Measurements from ENCODE around the gene SYTL1.
"Not testable (repeated sequence)": the region's sequence is repeated elsewhere in the genome, so short reads cannot be mapped to it uniquely, and the experiment has no call there.

SYTL1 gene

DNA sequence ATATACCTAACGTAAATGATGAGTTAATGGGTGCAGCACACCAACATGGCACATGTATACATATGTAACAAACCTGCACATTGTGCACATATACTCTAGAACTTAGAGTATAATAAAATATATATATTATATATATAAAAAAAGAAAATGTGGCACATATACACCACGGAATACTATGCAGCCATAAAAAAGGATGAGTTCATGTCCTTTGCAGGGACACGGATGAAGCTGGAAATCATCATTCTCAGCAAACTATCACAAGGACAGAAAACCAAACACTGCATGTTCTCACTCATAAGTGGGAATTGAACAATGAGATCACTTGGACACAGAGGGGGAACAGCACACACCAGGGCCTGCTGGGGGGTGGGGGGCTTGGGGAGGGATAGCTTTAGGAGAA is 43.0 kb downstream of the SYTL1 start:
- not testable (repeated sequence) for DNase-seq

DNA sequence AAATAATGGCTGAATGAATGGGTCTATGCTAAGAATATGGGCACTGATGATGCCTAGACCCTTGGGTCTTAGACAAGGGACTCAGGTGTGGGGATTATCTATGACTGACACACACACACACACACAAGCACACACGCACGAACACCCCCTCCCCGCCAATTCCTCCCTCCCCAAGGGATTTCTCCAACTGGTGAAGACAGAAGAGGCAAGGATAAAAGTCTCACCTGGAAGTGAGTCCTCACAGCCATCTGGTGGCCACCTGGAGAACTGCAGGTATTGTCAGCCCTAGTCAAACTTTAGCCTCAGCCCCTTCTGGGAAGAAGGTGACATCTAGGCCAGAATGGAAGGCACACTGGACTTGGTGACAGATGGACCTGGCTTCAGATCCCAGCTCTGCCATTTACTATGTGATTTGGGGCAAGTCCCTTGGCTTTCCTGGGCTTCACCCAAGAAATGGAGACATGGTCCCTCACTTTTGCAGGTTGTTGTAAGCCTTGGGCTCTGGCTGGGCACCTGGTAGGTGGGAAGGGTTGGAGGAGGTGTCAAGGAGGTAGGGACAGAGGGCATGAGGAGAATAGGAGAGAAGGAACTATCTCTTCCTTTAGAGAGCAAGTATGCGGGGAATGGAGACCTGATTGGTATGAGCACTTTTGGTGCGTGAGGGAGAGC is 46.6 kb downstream of the SYTL1 start:
- DNase-seq = peak; percentile 30 to 78 (median 70)

DNA sequence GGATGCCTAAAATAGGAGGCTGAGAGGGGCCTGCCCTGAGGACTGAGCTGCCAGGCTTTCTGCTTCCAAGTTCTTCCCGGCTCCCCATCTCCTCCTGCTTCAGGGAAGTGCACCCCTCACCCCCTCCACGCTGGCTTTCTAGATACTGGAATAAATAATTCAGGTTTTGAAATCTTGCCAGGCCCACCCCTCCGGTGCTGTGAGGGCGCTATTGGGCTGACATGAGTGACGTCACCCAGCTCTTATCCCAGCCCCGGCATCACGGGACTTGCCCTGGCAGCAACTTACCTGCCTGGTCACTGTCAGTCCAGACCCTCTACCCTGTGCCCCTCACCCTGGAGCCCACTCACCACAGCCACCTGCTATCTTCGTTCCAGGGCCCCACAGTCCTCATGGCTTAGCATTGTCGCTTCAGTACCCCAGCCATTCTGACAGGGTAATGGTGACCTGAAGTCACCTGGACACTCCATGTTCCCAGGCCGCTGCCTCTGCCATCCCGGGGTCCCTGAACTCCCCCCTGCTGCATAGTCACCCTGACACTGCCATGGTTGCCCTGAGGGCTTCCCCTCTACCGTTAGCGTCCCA is 49.8 kb downstream of the SYTL1 start:
- DNase-seq = peak in 3 of 6 experiments; percentile 28 to 36 (median 28)

DNA sequence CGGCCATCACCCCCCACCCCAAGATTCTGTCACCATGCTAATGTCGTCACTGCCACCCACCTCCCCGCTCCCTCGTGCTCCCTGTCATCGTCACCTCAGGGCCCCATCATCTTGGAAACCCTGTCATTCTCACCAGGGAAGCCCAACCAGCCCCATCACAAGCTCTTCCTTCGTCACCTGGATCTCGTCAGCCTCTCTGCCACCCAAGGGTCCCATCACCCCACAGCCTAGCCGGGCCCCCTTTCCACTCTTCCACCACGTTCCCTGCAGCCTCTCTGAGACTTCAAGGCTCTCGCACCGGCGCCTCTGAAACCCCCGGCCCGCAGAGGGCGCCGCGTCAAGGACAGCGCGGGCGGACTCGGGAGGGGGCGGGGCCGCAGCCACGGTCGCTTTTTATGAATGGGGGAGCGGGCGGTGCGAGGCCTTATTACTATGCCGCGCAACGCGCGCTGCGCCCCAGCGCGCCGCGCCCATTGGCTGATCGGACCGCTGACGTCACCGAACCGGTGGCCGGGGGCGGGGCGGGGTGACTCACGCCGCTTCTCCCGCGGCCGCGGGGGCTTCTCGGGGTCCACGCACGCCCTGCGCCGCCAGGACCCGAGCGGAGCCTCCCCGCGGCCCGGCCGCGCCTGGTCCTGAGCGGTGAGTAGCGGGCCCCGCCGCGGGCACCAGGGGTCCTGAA is 50.4 kb downstream of the SYTL1 start, which contains the start of gene GPR3:
Gene GPR3 (plus strand): TSS at position 527 of the 682 bp plus-strand sequence. CDS start 1,177 bp downstream, outside the sequence.
- DNase-seq = peak; percentile 85 to 93 (median 92)

DNA sequence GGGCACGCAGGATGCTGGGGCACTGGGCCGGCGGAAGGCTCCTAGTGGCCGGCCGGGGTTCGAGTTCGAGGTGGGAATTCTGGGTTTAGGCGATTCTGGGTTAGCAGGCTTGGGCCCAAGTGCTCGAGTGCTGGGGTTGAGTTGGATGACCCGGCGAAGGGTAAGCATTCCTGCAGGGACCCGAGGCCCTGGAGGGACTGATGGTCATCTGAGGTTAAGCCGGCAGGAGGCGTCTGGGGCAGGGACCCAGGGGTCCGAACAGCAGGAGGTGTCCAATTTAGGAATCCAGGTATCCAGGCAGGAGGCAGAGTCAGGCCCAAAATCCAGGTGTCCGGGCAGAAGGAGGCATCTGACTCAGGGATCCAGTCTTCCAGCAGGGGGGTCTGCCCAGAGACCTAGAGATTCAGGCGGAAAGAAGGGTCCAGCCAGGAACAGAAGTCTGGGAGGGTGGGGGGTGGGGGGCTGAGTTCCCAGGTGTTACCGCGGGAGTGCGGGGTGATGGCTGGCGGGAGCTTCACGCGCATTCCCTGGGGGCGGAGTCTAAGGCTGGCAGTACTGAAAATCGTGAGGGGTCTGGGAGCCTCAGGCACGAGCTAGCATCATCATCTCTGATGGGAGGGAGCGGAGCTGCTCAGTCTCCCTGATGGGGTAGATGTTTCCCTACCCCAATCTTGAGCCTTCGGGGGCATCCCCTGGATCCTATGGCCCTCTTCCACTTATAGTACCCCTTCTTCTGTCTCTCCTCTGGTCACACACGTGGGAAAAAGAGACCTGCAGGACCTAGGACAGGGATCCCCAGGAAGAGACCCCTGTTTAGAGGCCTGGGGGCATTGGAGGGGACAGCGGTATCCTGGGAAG is 51.2 kb downstream of the SYTL1 start:
- DNase-seq = peak in 1 of 6 experiments; percentile 11

DNA sequence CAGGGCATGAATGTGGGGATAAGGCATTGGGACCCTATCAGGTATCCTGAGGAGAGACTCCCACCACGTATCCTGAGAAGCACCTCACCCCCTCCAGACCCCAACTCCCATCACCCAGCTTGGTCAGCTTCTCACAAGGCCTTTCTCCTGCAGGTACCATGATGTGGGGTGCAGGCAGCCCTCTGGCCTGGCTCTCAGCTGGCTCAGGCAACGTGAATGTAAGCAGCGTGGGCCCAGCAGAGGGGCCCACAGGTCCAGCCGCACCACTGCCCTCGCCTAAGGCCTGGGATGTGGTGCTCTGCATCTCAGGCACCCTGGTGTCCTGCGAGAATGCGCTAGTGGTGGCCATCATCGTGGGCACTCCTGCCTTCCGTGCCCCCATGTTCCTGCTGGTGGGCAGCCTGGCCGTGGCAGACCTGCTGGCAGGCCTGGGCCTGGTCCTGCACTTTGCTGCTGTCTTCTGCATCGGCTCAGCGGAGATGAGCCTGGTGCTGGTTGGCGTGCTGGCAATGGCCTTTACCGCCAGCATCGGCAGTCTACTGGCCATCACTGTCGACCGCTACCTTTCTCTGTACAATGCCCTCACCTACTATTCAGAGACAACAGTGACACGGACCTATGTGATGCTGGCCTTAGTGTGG is 51.9 kb downstream of the SYTL1 start:
- no peak for DNase-seq

DNA sequence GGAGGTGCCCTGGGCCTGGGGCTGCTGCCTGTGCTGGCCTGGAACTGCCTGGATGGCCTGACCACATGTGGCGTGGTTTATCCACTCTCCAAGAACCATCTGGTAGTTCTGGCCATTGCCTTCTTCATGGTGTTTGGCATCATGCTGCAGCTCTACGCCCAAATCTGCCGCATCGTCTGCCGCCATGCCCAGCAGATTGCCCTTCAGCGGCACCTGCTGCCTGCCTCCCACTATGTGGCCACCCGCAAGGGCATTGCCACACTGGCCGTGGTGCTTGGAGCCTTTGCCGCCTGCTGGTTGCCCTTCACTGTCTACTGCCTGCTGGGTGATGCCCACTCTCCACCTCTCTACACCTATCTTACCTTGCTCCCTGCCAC is 52.4 kb downstream of the SYTL1 start:
- DNase-seq = no peak

DNA sequence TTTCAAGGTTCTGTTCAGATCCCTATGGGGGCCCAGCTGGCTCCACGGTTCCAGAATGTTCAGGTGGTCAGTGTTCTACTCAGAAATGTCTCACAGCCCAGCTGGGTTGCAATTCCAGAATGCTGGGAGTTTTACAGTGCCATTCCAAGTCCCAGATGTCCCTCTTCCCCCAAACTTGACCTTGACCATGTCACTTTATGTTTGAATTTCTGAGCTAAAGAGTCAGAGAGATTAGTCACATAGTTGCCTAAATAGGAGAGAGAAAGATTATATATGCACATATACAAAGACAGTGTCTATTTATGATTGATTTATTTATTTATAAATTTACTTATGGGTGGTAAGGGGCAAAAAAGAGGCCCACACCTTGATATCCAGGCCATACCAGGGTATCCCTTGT is 53.1 kb downstream of the SYTL1 start:
- DNase-seq = no peak

DNA sequence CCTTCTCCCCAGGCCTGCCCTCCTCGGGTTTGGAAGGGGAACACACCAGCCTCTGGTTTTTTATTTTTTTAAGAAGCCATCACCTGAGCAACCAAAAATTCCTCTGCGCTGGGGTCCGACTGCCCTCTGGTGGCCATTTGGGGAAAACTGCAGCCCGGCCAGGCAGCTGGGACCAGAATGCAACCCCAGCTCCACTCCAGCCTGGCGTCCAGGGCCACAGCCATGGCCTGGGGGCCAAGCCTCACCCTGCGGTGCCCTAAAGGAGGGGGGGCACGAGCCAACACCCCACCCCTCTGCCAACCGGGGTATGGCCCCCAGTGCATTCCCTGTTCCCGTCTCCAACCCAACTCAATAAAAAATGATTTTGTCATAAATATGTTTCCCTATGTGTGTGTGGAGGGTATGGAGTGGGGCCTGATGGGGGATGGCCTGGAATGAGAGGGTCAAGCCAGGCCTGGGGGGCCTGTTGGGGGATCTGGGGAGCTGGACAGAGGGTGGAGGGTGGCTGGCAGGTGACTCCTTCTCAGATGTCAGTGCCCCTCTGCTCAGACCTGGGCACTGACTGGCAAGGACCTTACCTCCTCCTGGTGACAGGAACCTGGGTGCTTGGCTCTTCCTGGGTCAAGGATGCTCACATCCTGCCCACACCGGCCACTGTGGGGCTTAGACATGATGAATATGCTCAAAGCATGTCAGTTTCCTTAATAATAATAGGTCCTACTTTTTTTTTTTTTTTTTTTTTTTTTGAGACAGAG is 53.8 kb downstream of the SYTL1 start:
- DNase-seq = peak; percentile 75 to 88 (median 78)

DNA sequence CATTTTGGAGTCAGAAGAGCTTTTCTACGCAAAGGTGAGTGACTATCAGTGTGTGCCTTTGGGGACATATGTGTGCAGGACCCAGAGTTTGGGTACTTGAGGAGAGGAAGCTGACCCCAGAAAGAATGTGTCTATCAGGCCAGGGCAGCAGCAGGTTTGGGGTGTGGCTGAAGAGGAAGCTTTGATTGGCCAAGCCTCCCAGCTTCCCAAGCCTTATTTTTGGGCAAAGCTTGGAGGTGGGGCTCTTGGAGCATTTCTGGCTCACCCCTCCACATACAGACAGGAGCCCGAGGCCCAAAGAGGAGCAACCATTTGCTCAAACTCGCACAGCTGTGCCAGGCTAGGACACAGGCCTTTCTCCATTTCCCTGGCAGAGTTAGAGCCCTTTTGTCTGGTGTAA is 55.3 kb downstream of the SYTL1 start:
- DNase-seq = no peak

DNA sequence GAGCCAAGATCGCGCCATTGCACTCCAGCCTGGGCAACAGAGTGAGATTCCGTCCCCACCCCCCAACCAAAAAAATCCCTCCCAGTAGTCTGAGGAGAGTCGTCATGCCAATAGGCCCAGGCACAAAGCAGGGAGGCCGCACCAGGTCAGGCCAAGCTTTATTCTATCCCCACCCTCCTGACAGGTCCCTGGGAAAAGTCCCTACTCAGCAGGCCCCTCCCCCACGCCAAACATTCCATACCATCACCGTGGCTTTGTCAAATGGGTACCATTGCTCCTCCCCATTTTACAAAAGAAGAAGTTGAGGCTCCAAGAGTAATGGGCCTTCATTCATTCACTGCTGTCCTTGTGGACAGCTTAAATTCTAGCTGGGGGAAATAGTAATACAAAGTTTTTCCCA is 55.9 kb downstream of the SYTL1 start:
- no peak for DNase-seq

DNA sequence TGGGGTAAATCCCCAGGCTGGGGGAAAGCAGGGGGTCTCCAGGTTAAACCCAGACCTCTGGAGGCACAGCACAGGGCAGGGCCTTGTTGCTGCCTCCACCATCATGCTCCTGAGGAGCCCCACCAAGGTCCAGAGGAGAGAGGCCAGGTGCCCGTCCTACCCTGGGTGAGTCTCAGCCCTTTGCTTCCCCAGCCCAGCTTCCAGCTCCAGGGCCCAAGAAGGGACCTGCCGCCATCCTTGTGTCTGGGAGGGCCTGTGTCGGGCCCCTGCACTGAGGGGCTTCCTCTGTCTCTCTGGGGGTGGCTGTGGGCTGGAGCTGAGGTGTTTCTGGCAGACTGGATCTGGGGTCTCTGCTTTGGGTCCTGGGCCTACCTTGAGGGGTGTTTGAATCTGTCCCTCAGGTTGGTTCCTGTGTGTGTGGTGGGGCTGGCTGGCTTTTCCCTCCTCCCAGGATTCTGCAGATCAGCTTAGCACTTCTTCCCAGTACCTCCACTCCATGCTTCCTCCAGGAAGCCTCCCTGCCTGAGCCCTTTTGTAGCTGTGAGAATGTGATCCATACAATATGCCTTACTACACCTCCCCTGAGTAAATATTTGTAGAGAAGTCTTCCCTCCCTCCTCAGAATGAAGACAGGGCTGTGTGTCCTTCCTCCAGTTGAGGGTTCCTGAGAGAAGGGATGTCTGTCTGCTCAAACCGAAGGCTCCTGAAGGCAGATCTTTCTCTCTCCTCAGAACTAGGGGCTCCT is 56.8 kb downstream of the SYTL1 start:
- DNase-seq = no peak

DNA sequence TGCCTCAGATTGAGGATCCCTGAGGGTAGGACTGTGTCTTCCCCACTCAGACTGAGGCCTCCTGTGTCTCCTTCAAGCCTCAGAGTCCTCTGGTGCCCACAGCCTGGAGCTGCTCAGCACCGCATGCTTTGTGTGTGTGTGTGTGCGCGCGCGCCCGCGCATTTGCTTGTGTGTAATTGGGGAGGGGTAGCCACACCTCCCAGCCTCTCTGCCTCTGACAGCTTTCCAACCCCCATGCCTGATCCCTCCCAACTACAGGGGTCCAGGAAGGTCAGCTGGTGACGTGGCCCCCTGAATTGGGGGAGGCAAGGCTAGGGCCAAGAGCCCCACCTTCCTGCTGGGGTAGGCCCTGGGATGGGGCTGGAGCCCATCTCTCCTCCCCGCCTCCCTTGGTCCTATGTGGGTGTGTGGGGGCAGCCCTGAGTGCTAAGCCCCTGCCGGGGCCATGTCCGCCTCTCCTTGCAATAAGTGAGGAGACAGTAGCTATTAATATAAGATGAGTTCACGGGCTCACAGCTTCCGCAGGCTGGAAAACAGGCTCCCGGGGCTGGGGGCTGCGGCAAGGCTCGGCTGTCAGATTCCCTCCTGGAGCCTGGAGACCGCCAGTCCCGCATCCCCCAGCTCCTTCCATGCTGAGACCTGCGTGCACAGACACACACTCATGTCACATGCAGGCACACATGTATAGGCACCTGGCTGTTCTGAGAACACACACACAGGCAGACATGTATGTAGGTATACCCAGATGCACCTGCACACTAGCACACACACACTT is 57.6 kb downstream of the SYTL1 start:
- no peak for DNase-seq

DNA sequence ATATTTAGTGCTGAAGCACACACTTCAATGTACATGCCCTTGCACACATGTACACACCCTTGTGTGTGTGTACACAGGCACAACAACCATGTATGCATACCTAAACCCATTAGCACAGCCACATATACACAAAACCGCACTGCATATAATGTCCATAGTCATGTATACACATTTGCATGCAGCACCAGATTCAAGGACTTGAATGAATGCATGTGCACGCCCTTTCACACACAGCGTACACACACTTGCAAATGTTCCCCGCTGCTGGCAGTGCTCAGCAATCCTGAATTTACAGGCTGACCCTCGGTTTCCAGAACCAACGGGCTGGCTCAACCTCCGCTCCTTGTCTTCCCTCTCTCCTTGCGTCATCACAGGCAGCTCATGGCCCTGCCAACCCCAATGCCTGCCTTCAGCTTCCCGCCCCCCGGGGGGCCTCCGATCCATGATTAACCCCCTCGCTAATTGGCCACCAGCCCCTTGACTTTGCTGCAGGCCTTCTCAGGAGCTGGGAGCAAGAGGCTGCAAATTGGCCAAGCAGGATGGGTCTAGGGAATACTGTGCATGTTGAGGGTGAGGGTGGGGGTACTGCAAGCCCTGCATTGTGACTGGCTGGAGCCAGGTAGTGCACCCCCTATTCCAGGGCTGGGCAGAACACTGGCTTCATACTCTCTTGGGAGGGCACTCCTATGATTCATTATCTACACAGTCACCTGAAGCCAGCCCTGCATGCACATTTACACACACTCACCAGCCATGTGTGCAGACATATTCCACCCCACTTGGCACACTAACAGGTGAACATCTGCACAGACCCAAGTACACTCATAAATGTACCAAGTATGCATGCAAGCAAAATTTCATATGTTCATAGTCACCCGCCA is 58.5 kb downstream of the SYTL1 start:
- no peak for DNase-seq

DNA sequence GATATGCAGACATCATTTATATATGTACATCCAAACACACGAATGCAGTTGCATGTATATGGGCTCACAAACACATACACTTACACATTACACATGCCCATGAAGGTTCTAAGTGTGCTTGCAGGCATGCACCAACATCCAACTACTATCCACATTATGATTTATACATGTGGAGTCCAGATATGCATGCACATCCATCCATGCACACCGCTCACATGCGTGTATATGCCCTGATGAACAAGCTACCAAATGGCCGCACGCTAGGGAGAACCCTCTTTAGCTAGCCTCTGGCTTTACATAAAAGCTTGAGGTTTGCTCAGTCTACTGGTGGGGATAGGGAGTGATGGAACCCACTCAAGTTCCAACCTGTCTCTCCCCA is 59.1 kb downstream of the SYTL1 start:
- DNase-seq = no peak

DNA sequence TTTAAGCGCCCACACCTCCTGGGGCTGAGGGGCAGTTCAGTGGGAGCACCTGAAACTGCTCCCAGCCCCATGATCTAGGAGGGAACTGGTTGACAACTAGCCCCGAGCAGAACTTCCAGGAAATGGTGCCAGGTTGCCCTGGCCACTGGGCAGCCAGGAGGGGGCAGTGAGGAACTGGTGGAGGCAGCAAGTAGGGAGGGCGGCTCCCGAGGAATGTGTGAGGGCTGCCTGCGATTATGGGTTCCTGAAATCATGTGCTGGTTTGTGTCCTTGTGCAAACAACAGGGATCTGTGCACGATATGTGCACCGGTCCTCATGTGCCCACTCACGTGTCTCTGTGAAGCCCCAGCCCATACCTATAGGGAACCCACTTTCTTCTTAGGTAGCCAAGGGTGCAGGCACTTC is 60.5 kb downstream of the SYTL1 start:
- peak in 2 of 6 experiments; percentile 13 to 15 for DNase-seq

DNA sequence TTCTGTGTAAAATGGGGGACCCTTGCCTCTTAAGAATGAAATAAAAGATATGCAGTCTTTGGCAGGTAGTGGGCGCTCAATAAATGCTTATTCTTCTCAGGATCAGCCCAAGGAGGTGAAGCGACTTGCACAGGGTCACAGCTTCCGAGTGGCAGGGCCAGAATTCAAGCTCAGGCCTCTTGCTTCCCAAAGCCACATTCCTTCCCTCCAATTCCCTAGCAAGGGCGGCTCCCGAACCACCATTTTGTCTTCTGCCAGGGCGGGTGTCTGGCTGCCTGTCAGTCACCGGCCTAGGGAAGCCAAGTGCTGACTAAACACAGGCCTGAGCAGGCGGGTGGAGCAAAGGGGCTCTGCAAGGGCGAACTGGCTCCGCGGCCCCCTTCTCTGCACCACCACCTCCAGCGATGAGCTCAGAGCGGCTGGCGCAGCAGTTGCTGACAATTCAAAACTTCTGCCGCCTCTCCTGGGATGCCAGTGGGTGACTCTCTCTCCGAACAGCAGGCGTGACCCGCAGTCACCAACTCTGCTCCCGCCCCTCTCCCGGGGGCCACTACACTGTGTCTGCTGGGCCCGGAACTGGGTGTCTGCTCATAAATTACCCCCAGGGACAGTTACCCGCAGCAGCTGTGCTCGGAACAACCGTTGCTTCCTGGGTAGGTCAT is 61.4 kb downstream of the SYTL1 start:
- peak in 5 of 6 experiments; percentile 11 to 53 (median 34) for DNase-seq

Data from stimulated activated naive CD4-positive, alpha-beta T cell (primary cell).